Endodermal cell (in vitro differentiated cells): Measurements from ENCODE around the gene FUBP3. TPM values are rescaled to one million over a fixed set of nuclear protein-coding genes. Genes with fewer than 3 reads are reported as not detected.

Source experiments
- DNase-seq: peaks from one replicate; pipeline ENCODE4 v3.0.0-alpha.2; 2017
- H3K27ac ChIP-seq: 2 replicates; pipeline ENCODE4 v1.5.1; 2013; ENCODE audit warnings: mild to moderate bottlenecking, low read depth, low read length, moderate library complexity
- H3K27me3 ChIP-seq: 2 replicates; pipeline ENCODE4 v1.6.1; 2013; ENCODE audit warnings: mild to moderate bottlenecking, low read length, moderate library complexity; ENCODE audit not compliant: insufficient read depth, control insufficient read depth, poor library complexity, severe bottlenecking
- H3K36me3 ChIP-seq: 2 replicates; pipeline ENCODE4 v1.7.0; 2013; ENCODE audit warnings: mild to moderate bottlenecking, low read length, moderate library complexity; ENCODE audit not compliant: control insufficient read depth, insufficient read depth
- H3K4me1 ChIP-seq: one replicate; pipeline ENCODE4 v1.7.0; 2013; ENCODE audit warnings: low read length; ENCODE audit not compliant: control insufficient read depth, insufficient read depth
- H3K4me3 ChIP-seq: 2 replicates; pipeline ENCODE4 v1.5.1; 2013; ENCODE audit warnings: mild to moderate bottlenecking, low read length, moderate library complexity
- H3K9ac ChIP-seq: 2 replicates; pipeline ENCODE4 v1.6.1; 2013; ENCODE audit warnings: mild to moderate bottlenecking, low read length, moderate library complexity; ENCODE audit not compliant: poor library complexity, severe bottlenecking; ENCODE audit errors: extremely low read depth
- H3K9me3 ChIP-seq: 2 replicates; pipeline ENCODE4 v1.6.1; 2013; ENCODE audit warnings: mild to moderate bottlenecking, low read length, moderate library complexity; ENCODE audit not compliant: control insufficient read depth
- H3K27ac Mint-ChIP-seq: 2 replicates; pipeline ENCODE4 v1.8.0; 2020; ENCODE audit warnings: mixed read lengths
- H3K27me3 Mint-ChIP-seq: 2 replicates; pipeline ENCODE4 v1.8.0; 2021; ENCODE audit warnings: mild to moderate bottlenecking, mixed read lengths; ENCODE audit not compliant: insufficient read depth
- H3K36me3 Mint-ChIP-seq: 2 replicates; pipeline ENCODE4 v1.8.0; 2020; ENCODE audit warnings: low read depth, mixed read lengths
- H3K4me1 Mint-ChIP-seq: 2 replicates; pipeline ENCODE4 v1.8.0; 2020; ENCODE audit warnings: mixed read lengths
- H3K4me3 Mint-ChIP-seq: 2 replicates; pipeline ENCODE4 v1.8.0; 2020; ENCODE audit warnings: mild to moderate bottlenecking, moderate library complexity, mixed read lengths
- H3K9me3 Mint-ChIP-seq: 2 replicates; pipeline ENCODE4 v1.8.0; 2020; ENCODE audit warnings: mild to moderate bottlenecking, mixed read lengths
- CTCF ChIP-seq: fragments of 200-600 bp; sonication (generic); conservative IDR thresholded peaks from 2 replicates; pipeline ENCODE4 v1.5.0; 2021; ENCODE audit warnings: antibody characterized with exemption, mild to moderate bottlenecking
- whole genome bisulfite sequencing, 2 experiments: methylation state at CpG; one replicate each; pipeline versions ENCODE4 v1.1.5 to v1.1.7; 2013; ENCODE audit warnings: missing lambda C conversion rate in 2 of 2, mixed read lengths in 1 of 2; ENCODE audit not compliant: insufficient coverage in 1 of 2, insufficient read length in 1 of 2; 5-methylcytosine and 5-hydroxymethylcytosine counted together
- total RNA-seq, 2 donors: library from RNA; stranded (reverse); fragmentation: NEBNext Ultra II Directional in 1 of 2; extraction: Animal tissue kit (Norgen Biotek cat#: 25700) in 1 of 2; gene quantifications; 2 replicates in 1 of 2; 3 replicates in 1 of 2; pipeline ENCODE4 v1.2.1, GENCODE V29; 2021

FUBP3 gene
- total RNA-seq, 2 donors from 2014 or later = 74.3 to 76.3 TPM

GRCh38 chr9:130531670-130532069 is 47.7 kb upstream of the FUBP3 start:
- no peak overlapping the region for H3K4me3 Mint-ChIP-seq
- no peak overlapping the region for H3K9ac ChIP-seq
- no peaks in the 10 kb centered on the region for H3K9me3 Mint-ChIP-seq
- DNase-seq = no peak
- no peak overlapping the region for H3K4me3 ChIP-seq
- peaks cover 4% of the 10 kb centered on the region for H3K27me3 ChIP-seq
- H3K27me3 Mint-ChIP-seq = peaks cover 13% of the 10 kb centered on the region
- no peaks in the 10 kb centered on the region for H3K36me3 Mint-ChIP-seq
- peaks cover 6% of the 10 kb centered on the region for H3K4me1 Mint-ChIP-seq
- H3K9me3 ChIP-seq = no peaks in the 10 kb centered on the region
- no peaks in the 10 kb centered on the region for H3K4me1 ChIP-seq
- no peak overlapping the region for H3K27ac Mint-ChIP-seq
- no peaks in the 10 kb centered on the region for H3K36me3 ChIP-seq
- WGBS, 2 experiments = 85 to 90% methylated on average over 6 to 8 of the region's 8 CpGs
- no peak overlapping the region for H3K27ac ChIP-seq
- no peak for TF ChIP-seq CTCF

- H3K27me3 Mint-ChIP-seq = peaks cover 19% of the 10 kb centered on the region
- H3K4me1 Mint-ChIP-seq = peaks cover 6% of the 10 kb centered on the region
- peaks cover 8% of the 10 kb centered on the region for H3K27me3 ChIP-seq
- H3K4me3 ChIP-seq = no peak overlapping the region
- H3K4me3 Mint-ChIP-seq = no peak overlapping the region
- H3K9ac ChIP-seq = no peak overlapping the region
- H3K9me3 Mint-ChIP-seq = no peaks in the 10 kb centered on the region
- H3K27ac Mint-ChIP-seq = no peak overlapping the region
- no peak overlapping the region for H3K27ac ChIP-seq
- WGBS, 2 experiments = 79 to 89% methylated on average over 5 to 10 of the region's 10 CpGs
- no peaks in the 10 kb centered on the region for H3K36me3 Mint-ChIP-seq
- H3K36me3 ChIP-seq = no peaks in the 10 kb centered on the region
- H3K4me1 ChIP-seq = no peaks in the 10 kb centered on the region
- DNase-seq = no peak
- TF ChIP-seq CTCF = no peak
- H3K9me3 ChIP-seq = no peaks in the 10 kb centered on the region
Measured at GRCh38 chr9:130532426-130533080, 46.8 kb upstream of the FUBP3 start.

- Histone ChIP-seq H3K4me3 (no peak overlapping the region), H3K4me1 (no peaks in the 10 kb centered on the region), H3K27me3 (peaks cover 24% of the 10 kb centered on the region), H3K9ac (no peak overlapping the region), H3K36me3 (no peaks in the 10 kb centered on the region), H3K9me3 (no peaks in the 10 kb centered on the region), H3K27ac (no peak overlapping the region)
- Mint-ChIP-seq H3K9me3 (no peaks in the 10 kb centered on the region), H3K27me3 (peaks cover 42% of the 10 kb centered on the region), H3K4me3 (no peak overlapping the region), H3K36me3 (no peaks in the 10 kb centered on the region), H3K27ac (no peak overlapping the region), H3K4me1 (peaks cover 8% of the 10 kb centered on the region)
- DNase-seq = peak; percentile 53
- 46 to 65% methylated on average over 9 to 28 of the region's 28 CpGs for WGBS, 2 experiments
- TF ChIP-seq CTCF = no peak
Measured at GRCh38 chr9:130535818-130536521, 43.4 kb upstream of the FUBP3 start.
